ENCODE data around the gene DNAAF8. TPM values are rescaled to one million over a fixed set of nuclear protein-coding genes. Genes with fewer than 3 reads are reported as not detected.

Gene DNAAF8
- polyA plus RNA-seq, 2 of the 4 experiments (the other 2 are of a cell fraction): 1.6 TPM

GRCh38 chr16:4704491-4704890, 29.8 kb upstream of the DNAAF8 start:
- Histone ChIP-seq H3K4me2 (no peak overlapping the region), H3K27ac (no peak overlapping the region), H3K4me1 (no peaks in the 10 kb centered on the region), H3K4me3 (no peak overlapping the region), H3K9me3 (no peaks in the 10 kb centered on the region)
- DNase-seq (ENCODE audit: low read depth in 1 of 2, low spot score in 1 of 2) (no peak), ATAC-seq (no peak), FAIRE-seq (no peak)
- CTCF ChIA-PET: interaction anchor here (1.1 to 1.8 kb wide), 4 partner anchors 12 to 252 kb away, joined by 3 to 5 read pairs (median 4); partner anchors contain the start of gene NUDT16L1
- TF ChIP-seq JUN (IDR thresholded peaks at IDR 0.05): no peak
- TF ChIP-seq NFE2L2 (conservative IDR thresholded peaks at IDR 0.05; ENCODE audit: low read length): no peak
- no peak for TF ChIP-seq BCL3 (IDR thresholded peaks at IDR 0.05)
- TF ChIP-seq ZNF302 (CRISPR knock-in tag; IDR thresholded peaks at IDR 0.05): no peak
- TF ChIP-seq POLR2A (IDR thresholded peaks at IDR 0.05; ENCODE audit: low read length): no peak
- no peak for TF ChIP-seq ATOH8 (CRISPR knock-in tag; IDR thresholded peaks at IDR 0.05; ENCODE audit: low read depth)
- no peak for TF ChIP-seq PBX3 (IDR thresholded peaks at IDR 0.05)
- TF ChIP-seq MYC (IDR thresholded peaks at IDR 0.05; ENCODE audit: borderline replicate concordance, low read length): no peak
- no peak for TF ChIP-seq HMGXB4 (CRISPR knock-in tag; IDR thresholded peaks at IDR 0.05; ENCODE audit: borderline replicate concordance)
- TF ChIP-seq USF2 (IDR thresholded peaks at IDR 0.05): no peak
- no peak for TF ChIP-seq CBX8 (IDR thresholded peaks at IDR 0.05)
- TF ChIP-seq MAZ (IDR thresholded peaks at IDR 0.05; ENCODE audit: borderline replicate concordance, low read depth, low read length): no peak
- TF ChIP-seq GATA3 (IDR thresholded peaks at IDR 0.05; ENCODE audit: borderline replicate concordance): no peak
- TF ChIP-seq RNF2 (IDR thresholded peaks at IDR 0.05; ENCODE audit: borderline replicate concordance, low read depth): no peak
- 84% methylated on average over 8 of the region's 8 CpGs for whole genome bisulfite sequencing (ENCODE audit: missing lambda C conversion rate)
- POLR2A ChIA-PET: no interaction called here

GRCh38 chr16:4704913-4705312, 29.4 kb upstream of the DNAAF8 start:
- no peak overlapping the region for H3K27ac ChIP-seq
- no peaks in the 10 kb centered on the region for H3K4me1 ChIP-seq
- 97% methylated on average over 14 of the region's 14 CpGs for WGBS (ENCODE audit: missing lambda C conversion rate)
- ChIA-PET CTCF (interaction anchor here (1.1 to 1.8 kb wide), 5 partner anchors 12 to 251 kb away, joined by 3 to 6 read pairs (median 4); partner anchors contain the start of gene NUDT16L1), POLR2A (no interaction called here)
- no peaks in the 10 kb centered on the region for H3K9me3 ChIP-seq
- no peak overlapping the region for H3K4me3 ChIP-seq
- DNase-seq (ENCODE audit: low read depth in 1 of 2, low spot score in 1 of 2) (no peak), FAIRE-seq (no peak), ATAC-seq (no peak)
- TF ChIP-seq HES2 (IDR thresholded peaks at IDR 0.05): no peak
- no peak overlapping the region for H3K4me2 ChIP-seq

- ChIA-PET CTCF (interaction anchor here (1.0 to 2.0 kb wide), 7 partner anchors 8 to 249 kb away, joined by 3 to 7 read pairs (median 5); partner anchors contain the start of gene NUDT16L1), POLR2A (interaction anchor here (0.8 kb wide), 1 partner anchor 27 kb away, joined by 3 read pairs; the partner anchor contains the start of genes ANKS3 and DNAAF8)
- 92% methylated on average over 6 of the region's 7 CpGs for WGBS (ENCODE audit: missing lambda C conversion rate)
- TF ChIP-seq CHD4 (IDR thresholded peaks at IDR 0.05; ENCODE audit: borderline replicate concordance) (no peak), HEYL (CRISPR knock-in tag; IDR thresholded peaks at IDR 0.05) (no peak), ZNF302 (CRISPR knock-in tag; IDR thresholded peaks at IDR 0.05) (no peak)
- Histone ChIP-seq H3K4me3 (no peak overlapping the region), H3K9me3 (no peaks in the 10 kb centered on the region), H3K27ac (no peak overlapping the region), H3K4me2 (no peak overlapping the region), H3K4me1 (no peaks in the 10 kb centered on the region)
- FAIRE-seq (no peak), ATAC-seq (no peak), DNase-seq (ENCODE audit: low read depth in 1 of 2, low spot score in 1 of 2) (no peak)
These were observed 27.5 kb upstream of the DNAAF8 start for GRCh38 chr16:4706871-4707270.

Data from A549 (cell line).